Epithelial cell of esophagus (primary cell): ENCODE results near the gene PRRG4.
A peak's percentile ranks its signal among the peaks of the same experiment; 100 is the strongest.
"Not testable (repeated sequence)": the region's sequence is repeated elsewhere in the genome, so short reads cannot be mapped to it uniquely, and the experiment has no call there.

Experiments
- DNase-seq: peaks from one replicate; pipeline ENCODE4 v3.0.0; 2010; ENCODE audit warnings: low read depth
- H3K4me3 ChIP-seq: 2 replicates; pipeline ENCODE4 v1.5.1; 2011; ENCODE audit warnings: mild to moderate bottlenecking, low read length, control low read depth
- CTCF ChIP-seq: IDR thresholded peaks from 2 replicates; pipeline ENCODE4 v1.5.1; 2011; ENCODE audit warnings: low read depth, mild to moderate bottlenecking, low read length, control low read depth, inconsistent platforms; ENCODE audit not compliant: insufficient read depth; ENCODE audit errors: missing control alignments

Gene PRRG4

GRCh38 chr11:32820497-32820896 lies 9.2 kb upstream of the PRRG4 start:
- DNase-seq = peak; percentile 43
- no peak for TF ChIP-seq CTCF
- no peak overlapping the region for H3K4me3 ChIP-seq

DNA sequence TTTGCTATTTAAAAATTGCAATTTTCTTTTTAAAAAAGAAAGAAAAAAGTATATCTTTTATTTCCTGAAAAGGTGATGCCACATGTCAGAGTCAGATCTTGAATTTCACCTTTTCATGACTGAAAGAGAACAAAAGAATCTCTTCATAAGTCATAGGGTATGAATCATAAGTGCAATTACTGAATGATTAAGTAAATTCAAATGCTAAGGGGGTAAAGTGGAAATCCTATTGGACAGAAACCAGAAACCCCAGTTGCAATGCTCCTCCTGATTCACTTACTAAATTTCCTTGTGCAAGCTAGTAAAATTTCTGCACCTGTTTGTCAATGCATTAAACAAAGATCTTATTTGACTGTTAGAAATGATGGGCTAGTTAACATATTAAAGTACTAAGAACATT lies 8.2 kb upstream of the PRRG4 start:
- peak; percentile 91 for DNase-seq
- H3K4me3 ChIP-seq = no peak overlapping the region
- no peak for TF ChIP-seq CTCF

DNA sequence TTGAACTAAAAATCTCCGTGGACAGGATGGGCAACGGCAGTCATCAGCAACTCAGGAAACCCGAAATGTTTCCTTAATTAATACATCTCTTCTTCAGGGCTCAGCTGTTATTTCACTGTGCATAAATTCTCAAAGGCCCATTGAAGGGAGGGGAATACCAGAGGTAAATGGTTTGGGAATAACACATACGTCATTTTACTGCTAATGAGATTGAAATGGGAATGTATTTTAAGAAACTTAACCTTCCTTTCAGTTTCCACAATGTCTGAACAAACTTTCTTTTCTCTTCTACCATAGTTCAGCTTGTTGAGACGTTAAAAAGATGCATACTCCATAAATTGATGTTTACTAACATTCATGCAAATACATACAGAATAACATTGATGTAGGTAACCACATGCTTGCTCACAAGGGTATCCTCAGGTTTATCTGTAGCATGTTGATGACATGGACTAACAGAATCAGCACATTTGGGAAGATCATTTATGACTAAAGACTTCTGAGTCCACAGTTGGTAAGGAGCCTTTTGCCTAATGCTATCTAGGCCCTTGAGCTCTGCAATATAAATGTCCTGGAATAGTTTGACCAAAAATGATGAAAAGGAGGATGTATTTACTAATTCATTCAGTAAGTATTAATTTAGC lies 7.7 kb upstream of the PRRG4 start:
- no peak overlapping the region for H3K4me3 ChIP-seq
- TF ChIP-seq CTCF = no peak
- DNase-seq = no peak

- not testable (repeated sequence) for H3K4me3 ChIP-seq, DNase-seq
These were observed 6.1 kb upstream of the PRRG4 start for GRCh38 chr11:32823617-32824016.

DNA sequence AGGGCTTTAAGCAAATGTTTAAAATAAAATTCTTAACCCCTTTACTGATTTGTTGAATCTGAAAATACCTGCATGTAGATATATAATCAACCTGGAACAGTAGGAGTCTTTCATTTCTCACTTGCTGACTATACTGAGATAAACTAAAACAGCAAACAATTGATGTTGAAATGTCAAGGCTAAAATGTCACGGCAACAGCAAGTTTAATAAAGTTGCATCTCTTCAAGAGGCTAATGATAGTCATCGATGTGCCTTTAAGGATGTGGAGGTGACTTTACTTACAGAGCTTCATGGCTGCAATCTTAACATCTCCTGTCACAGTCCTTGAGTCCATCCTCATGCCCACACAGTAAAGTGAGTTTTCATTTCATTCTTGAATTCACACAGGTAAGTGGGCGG lies 3.6 kb upstream of the PRRG4 start:
- no peak for DNase-seq
- TF ChIP-seq CTCF = no peak
- H3K4me3 ChIP-seq = no peak overlapping the region

- DNase-seq = no peak
- no peak for TF ChIP-seq CTCF
These were observed 2.5 kb upstream of the PRRG4 start for GRCh38 chr11:32827276-32827675.

GRCh38 chr11:32829157-32829679 lies 509 bp upstream of the PRRG4 start:
- no peak for TF ChIP-seq CTCF
- H3K4me3 ChIP-seq = peak overlapping the region; percentile 89
- DNase-seq = peak; percentile 36

More at GRCh38 chr11:32827276-32827675, 2.5 kb upstream of the PRRG4 start:
- H3K4me3 ChIP-seq = no peak overlapping the region
